ENCODE results near the gene DMD.

- TF ChIP-seq CTCF (IDR thresholded peaks at IDR 0.05; ENCODE audit: low read depth, low read length) (no peak), MYC (IDR thresholded peaks at IDR 0.05; ENCODE audit: low read depth, low read length) (no peak), MAX (IDR thresholded peaks at IDR 0.05; ENCODE audit: low read depth, low read length) (no peak), POLR2A (IDR thresholded peaks at IDR 0.05; ENCODE audit: extremely low read depth, insufficient read length) (no peak)
Measured at GRCh38 chrX:31268359-31268758, 1943.0 kb downstream of the DMD start.

Data from NB4 (cell line).